Activated CD4-positive, alpha-beta T cell treated with anti-CD3 and anti-CD28 coated beads, Interleukin-2, amount 50 U/mL, for 4 hours (primary cell): Measurements from ENCODE around the gene WDR83.
A peak's percentile ranks its signal among the peaks of the same experiment; 100 is the strongest.

Source experiments
- DNase-seq, 2 experiments: peaks; one replicate each; pipeline ENCODE4 v3.0.0-alpha.2; 2020

WDR83 gene

DNA sequence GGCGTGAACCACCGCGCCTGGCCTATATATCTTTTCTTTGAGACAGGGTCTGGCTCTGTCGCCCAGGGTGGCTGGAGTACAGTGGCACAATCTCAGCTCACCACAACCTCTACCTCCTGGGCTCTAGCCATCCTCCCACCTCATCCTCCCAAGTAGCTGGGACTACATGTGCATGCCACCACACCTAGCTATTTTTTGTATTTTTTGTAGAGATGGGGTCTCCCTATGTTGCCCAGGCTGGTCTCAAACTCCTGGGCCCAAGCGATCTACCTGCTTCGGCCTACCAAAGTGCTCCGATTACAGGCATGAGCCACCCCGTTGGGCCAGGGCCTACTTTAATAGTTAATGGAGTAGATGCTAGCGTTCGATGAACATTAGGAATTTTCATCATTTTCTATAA lies 53.7 kb downstream of the WDR83 start:
- DNase-seq: no peak

DNA sequence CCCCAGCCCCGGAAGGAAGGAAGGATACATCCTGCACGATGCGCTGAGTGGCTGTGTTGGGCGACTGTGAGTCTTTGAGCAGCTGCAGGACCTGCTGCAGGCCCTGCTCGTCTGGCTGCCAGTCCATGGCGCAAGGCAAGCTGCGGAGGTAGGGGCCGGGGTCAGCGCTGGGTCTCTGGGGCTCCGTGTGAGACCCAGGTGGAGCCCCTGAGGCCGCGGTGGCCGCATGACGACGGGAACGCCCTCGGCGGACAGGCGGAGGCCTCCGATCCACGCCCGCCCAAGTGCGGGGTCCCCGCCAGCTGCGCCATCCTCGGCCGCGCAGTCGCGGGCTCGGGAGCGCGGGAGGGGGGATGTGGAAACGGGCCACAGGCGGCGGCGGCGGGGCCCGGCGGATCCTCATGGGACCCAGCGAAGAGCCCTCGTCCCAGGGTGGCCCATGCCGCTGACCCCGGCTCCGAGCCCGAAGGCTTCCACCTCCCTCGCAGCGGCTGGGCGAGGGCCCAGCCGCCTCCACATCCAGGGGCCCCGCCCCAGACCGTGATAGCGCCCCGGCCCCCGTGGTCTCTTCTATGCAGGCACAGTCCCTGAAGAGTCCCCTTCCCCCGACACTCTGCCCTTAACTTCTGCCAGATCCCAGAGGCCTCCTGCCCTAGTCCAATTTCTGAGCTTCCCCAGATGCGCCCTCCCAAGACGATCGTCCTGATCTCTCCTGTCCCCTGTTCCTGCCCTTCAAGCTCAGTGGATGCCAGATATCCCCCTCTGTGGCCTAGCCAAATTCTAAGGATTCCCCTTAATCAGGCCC lies 54.4 kb downstream of the WDR83 start:
- DNase-seq: peak in 1 of 2 experiments; percentile 8

DNA sequence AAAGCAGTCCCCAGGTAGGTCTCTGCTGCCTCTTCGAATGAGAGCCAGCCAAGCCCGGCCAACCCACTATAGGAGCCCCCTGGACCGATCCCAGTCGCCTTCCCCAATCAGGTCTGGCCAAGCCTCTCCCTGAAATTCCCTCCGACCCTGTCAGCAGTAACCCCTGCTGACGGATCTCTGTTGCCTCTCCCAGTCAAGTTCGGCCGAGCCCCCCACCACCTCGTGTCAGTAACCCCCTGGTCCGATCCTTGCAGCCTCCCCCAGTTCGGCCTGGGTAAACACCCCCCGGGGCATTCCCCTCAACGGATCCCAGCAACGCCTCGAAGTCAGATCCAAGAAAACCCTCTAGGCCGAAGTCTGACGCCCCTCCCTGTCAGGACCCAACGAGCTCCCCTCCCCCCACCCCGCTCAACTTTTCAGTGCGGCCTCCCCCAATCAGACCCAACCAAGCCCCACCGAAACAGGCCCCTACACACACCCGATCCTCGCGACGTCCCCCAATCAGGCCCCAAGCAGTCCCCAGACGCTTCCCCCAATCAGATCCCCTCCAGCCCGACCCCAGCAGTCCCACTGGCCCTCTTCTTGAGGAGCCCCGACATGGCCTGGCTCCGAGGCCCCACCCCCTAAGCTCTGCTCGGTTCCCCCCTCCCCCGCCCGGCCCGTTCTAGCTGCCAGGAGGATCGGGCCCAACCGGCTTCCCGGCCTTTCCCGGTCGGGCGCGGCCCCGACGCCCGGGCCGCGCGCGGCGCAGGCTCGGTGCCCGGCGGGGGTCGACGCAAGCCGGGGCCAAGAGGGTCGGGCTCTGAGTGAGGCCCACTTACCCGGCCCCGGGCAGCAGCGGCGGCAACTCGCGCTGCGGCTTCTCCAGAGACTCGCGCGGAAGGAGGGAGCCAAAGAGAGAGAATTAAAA lies 55.3 kb downstream of the WDR83 start:
- peak; percentile 36 to 43 for DNase-seq

GRCh38 chr19:12722566-12723380 lies 56.2 kb downstream of the WDR83 start:
- peak; percentile 88 to 91 for DNase-seq

GRCh38 chr19:12723381-12723640 lies 56.7 kb downstream of the WDR83 start:
- no peak for DNase-seq

DNA sequence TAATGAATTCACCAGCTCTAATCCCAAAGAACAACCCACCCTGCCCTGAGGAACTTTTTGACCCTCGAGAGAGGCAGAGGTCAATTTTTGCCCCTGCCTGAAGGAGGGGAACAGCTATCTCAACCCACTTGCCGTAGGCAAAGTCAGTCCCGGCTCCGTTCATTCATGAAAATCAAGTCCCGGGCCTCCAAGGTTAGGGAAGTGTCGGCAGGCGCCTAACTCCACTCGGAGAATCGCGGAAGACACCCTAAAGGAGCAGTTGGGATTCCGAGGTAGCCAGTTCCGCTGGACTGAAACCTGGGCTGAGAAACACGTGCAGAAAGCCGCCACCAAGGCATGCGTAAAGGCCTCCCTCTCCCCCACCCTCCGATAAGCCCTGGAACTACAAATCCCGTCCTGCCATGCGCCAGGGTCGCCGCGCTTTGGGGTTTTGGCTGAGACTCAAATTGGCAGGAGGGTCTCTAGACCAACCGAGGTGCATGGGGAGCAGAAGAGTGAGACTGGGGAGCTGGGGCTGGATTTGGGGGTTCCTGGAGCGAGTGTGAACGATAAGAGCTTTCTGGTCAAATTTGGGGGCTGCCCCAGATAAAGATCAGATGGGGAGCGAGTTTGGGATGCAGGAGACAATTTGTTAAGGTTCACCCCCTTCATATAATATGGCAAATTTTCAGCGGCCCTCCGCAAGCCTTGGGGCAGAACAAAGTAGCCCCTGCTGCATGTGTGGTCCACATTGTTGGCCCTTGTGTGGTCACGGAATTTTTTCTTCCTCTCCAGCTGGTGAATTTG lies 57.2 kb downstream of the WDR83 start, which contains the start of gene TNPO2:
Gene TNPO2, minus strand, starts transcription at position 292 of the 786 bp plus-strand sequence. CDS start 2,955 bp downstream, outside the sequence.
- DNase-seq: peak; percentile 64 to 65
